HG03439 (cell line): ENCODE measurements around the gene MRRF.

Experiments
- ATAC-seq: cut with Tn5 transposase; IDR thresholded peaks from one replicate; pipeline ENCODE4 v1.9.1; 2021; ENCODE audit warnings: mild to moderate bottlenecking, moderate library complexity; ENCODE audit not compliant: unreplicated experiment

Gene MRRF

GRCh38 chr9:122228191-122228567 is 36.5 kb upstream of the MRRF start:
- no peak for ATAC-seq

- ATAC-seq: no peak
Observed at GRCh38 chr9:122228568-122229484, 35.9 kb upstream of the MRRF start, which contains the start of gene LHX6. Gene LHX6, minus strand, starts transcription at chr9:122228957. Its CDS starts 217 bp downstream, at chr9:122228740.

- no peak for ATAC-seq
Observed at GRCh38 chr9:122229485-122229837, 35.2 kb upstream of the MRRF start.

GRCh38 chr9:122232796-122233306 is 31.8 kb upstream of the MRRF start:
- ATAC-seq: no peak

GRCh38 chr9:122234022-122234748 is 30.5 kb upstream of the MRRF start:
- no peak for ATAC-seq

- no peak for ATAC-seq
Observed at GRCh38 chr9:122236681-122237080, 28.0 kb upstream of the MRRF start.

- no peak for ATAC-seq
Observed at GRCh38 chr9:122239722-122240121, 25.0 kb upstream of the MRRF start.

- no peak for ATAC-seq
Observed at GRCh38 chr9:122244349-122244748, 20.3 kb upstream of the MRRF start.

- no peak for ATAC-seq
Observed at GRCh38 chr9:122246666-122247065, 18.0 kb upstream of the MRRF start.

- ATAC-seq: no peak
Observed at GRCh38 chr9:122248448-122248865, 16.2 kb upstream of the MRRF start.

GRCh38 chr9:122251351-122251750 is 13.3 kb upstream of the MRRF start:
- ATAC-seq: no peak

GRCh38 chr9:122252796-122253195 is 11.9 kb upstream of the MRRF start:
- ATAC-seq: no peak

GRCh38 chr9:122254761-122255160 is 9.9 kb upstream of the MRRF start:
- no peak for ATAC-seq

- ATAC-seq: no peak
Observed at GRCh38 chr9:122256206-122256605, 8.5 kb upstream of the MRRF start.

GRCh38 chr9:122258886-122259415 is 5.7 kb upstream of the MRRF start:
- no peak for ATAC-seq

GRCh38 chr9:122261469-122261881 is 3.2 kb upstream of the MRRF start:
- no peak for ATAC-seq

- no peak for ATAC-seq
Observed at GRCh38 chr9:122262073-122262472, 2.6 kb upstream of the MRRF start.

- no peak for ATAC-seq
Observed at GRCh38 chr9:122263699-122264349, 858 bp upstream of the MRRF start.

GRCh38 chr9:122265149-122265915 is 650 bp downstream of the MRRF start:
- peak; percentile 31 for ATAC-seq
